Skeletal muscle cell (primary cell): Measurements from ENCODE around the gene SULT1C4.
A peak's percentile ranks its signal among the peaks of the same experiment; 100 is the strongest.
"Not testable (repeated sequence)": the region's sequence is repeated elsewhere in the genome, so short reads cannot be mapped to it uniquely, and the experiment has no call there.

Experiments used
- DNase-seq: peaks from one replicate; pipeline ENCODE4 v3.0.0-alpha.2; 2010; ENCODE audit warnings: low read depth
- H3K4me3 ChIP-seq: 2 replicates; pipeline ENCODE4 v1.5.1; 2011; ENCODE audit warnings: low read depth, mild to moderate bottlenecking, control low read depth, low read length, moderate library complexity

The SULT1C4 gene

GRCh38 chr2:108407864-108408729 lies 30.3 kb downstream of the SULT1C4 start:
- no peak overlapping the region for H3K4me3 ChIP-seq
- no peak for DNase-seq

- no peak for DNase-seq
- no peak overlapping the region for H3K4me3 ChIP-seq
Measured at GRCh38 chr2:108409768-108410167, 32.0 kb downstream of the SULT1C4 start.

- DNase-seq = peak; percentile 79
- no peak overlapping the region for H3K4me3 ChIP-seq
Measured at GRCh38 chr2:108412995-108413710, 35.4 kb downstream of the SULT1C4 start.

- H3K4me3 ChIP-seq = no peak overlapping the region
- DNase-seq = no peak
Measured at GRCh38 chr2:108413711-108414095, 35.9 kb downstream of the SULT1C4 start.

GRCh38 chr2:108414256-108414876 lies 36.6 kb downstream of the SULT1C4 start:
- H3K4me3 ChIP-seq = no peak overlapping the region
- DNase-seq = no peak

- no peak overlapping the region for H3K4me3 ChIP-seq
- no peak for DNase-seq
Measured at GRCh38 chr2:108414945-108415344, 37.2 kb downstream of the SULT1C4 start.

GRCh38 chr2:108417254-108417653 lies 39.5 kb downstream of the SULT1C4 start:
- no peak for DNase-seq

GRCh38 chr2:108418416-108418815 lies 40.7 kb downstream of the SULT1C4 start:
- no peak overlapping the region for H3K4me3 ChIP-seq

More at GRCh38 chr2:108417254-108417653, 39.5 kb downstream of the SULT1C4 start:
- no peak overlapping the region for H3K4me3 ChIP-seq

GRCh38 chr2:108423067-108423466 lies 45.3 kb downstream of the SULT1C4 start:
- no peak overlapping the region for H3K4me3 ChIP-seq
- no peak for DNase-seq

More at GRCh38 chr2:108418416-108418815, 40.7 kb downstream of the SULT1C4 start:
- DNase-seq = no peak

- no peak for DNase-seq
- H3K4me3 ChIP-seq = no peak overlapping the region
Measured at GRCh38 chr2:108423502-108424251, 45.9 kb downstream of the SULT1C4 start.

GRCh38 chr2:108428286-108429009 lies 50.7 kb downstream of the SULT1C4 start:
- DNase-seq = no peak
- H3K4me3 ChIP-seq = no peak overlapping the region

- not testable (repeated sequence) for H3K4me3 ChIP-seq, DNase-seq
Measured at GRCh38 chr2:108435578-108435977, 57.8 kb downstream of the SULT1C4 start.

- H3K4me3 ChIP-seq = no peak overlapping the region
- no peak for DNase-seq
Measured at GRCh38 chr2:108436976-108437375, 59.2 kb downstream of the SULT1C4 start.
